Tibial artery (tissue), 4 donors: ENCODE results near the gene ATXN10.
"Not testable (repeated sequence)": the region's sequence is repeated elsewhere in the genome, so short reads cannot be mapped to it uniquely, and the experiment has no call there.

ENCODE experiments used
- DNase-seq, 2 donors: peaks; one replicate each; pipeline ENCODE4 v3.0.0-alpha.2; 2019
- H3K27ac ChIP-seq, 2 donors: fragments of 200-600 bp; sonication (generic) in 1 of 2; 1 replicate in 1 of 2; 2 replicates in 1 of 2; pipeline ENCODE4 v1.5.1; 2018 to 2019; ENCODE audit warnings: mild to moderate bottlenecking in 1 of 2
- H3K27me3 ChIP-seq, 2 donors: fragments of 200-600 bp; sonication (generic) in 1 of 2; one replicate each; pipeline versions ENCODE4 v1.5.1 to v1.6.0; 2016 to 2019
- H3K36me3 ChIP-seq, 3 donors: fragments of 200-600 bp; sonication (generic) in 2 of 3; one replicate each; pipeline ENCODE4 v1.5.1; 2016 to 2019; ENCODE audit warnings: mild to moderate bottlenecking in 2 of 3
- H3K4me1 ChIP-seq, 4 donors: fragments of 200-600 bp; sonication (generic) in 2 of 4; 1 replicate in 3 of 4; 2 replicates in 1 of 4; pipeline ENCODE4 v1.5.1; 2016 to 2019
- H3K4me3 ChIP-seq, 2 donors: fragments of 200-600 bp; sonication (generic) in 1 of 2; 1 replicate in 1 of 2; 2 replicates in 1 of 2; pipeline ENCODE4 v1.5.1; 2018 to 2019; ENCODE audit warnings: mild to moderate bottlenecking in 2 of 2
- H3K9me3 ChIP-seq, 3 donors: fragments of 200-600 bp; sonication (generic) in 1 of 3; one replicate each; pipeline ENCODE4 v1.5.1; 2016 to 2019
- intact Hi-C: fragments of 100-400 bp; cut with DNase I; formaldehyde crosslinking; loops from one replicate; pipeline ENCODE4 v1.15.0; 2023; ENCODE audit warnings: low total_unique reads
- TF ChIP-seq, protein P1 (sequence below), 2 experiments: fragments of 200-600 bp in 1 of 2; fragments of 450-650 bp in 1 of 2; IDR thresholded peaks; one replicate each; pipeline ENCODE4 v1.5.1; 2017 to 2019; ENCODE audit warnings: antibody characterized with exemption in 2 of 2, mild to moderate bottlenecking in 1 of 2, moderate library complexity in 1 of 2

Gene ATXN10

DNA sequence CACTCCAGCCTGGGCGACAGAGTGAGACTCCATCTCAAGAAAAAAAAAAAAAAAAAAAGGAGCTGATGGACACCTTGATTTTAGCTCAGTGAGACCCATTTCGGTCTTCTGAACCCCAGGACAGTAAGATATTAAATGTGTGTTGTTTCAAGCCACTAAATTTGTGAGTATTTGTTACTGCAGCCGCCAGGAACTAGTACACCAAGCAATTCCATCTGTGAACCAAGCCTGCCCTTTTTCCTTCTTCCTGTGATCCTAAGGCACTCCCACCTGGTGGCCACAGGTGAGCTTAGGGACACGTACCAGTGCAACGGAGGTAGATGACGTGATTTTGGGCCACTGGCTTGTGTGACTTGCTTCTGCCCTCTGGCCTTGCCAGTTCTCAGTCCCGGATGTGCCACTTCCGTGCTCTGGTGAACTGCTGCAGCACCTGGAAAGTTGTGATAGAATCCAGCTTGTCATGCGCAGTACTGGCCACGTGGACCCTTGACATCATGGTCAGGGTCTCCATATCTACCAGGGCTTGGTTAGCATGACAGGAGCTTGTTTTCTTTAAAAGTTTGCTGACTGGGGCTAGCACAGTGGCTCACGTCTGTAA lies 19.6 kb upstream of the ATXN10 start:
- Histone ChIP-seq H3K36me3 (no peaks in the 10 kb centered on the region), H3K4me1 (no peaks in the 10 kb centered on the region), H3K27me3 (peaks cover 0 to 36% of the 10 kb centered on the region in 2 donors), H3K9me3 (no peaks in the 10 kb centered on the region), H3K4me3 (no peak overlapping the region), H3K27ac (no peak overlapping the region)
- intact Hi-C loops: no loop called here
- TF ChIP-seq, protein P1, sequence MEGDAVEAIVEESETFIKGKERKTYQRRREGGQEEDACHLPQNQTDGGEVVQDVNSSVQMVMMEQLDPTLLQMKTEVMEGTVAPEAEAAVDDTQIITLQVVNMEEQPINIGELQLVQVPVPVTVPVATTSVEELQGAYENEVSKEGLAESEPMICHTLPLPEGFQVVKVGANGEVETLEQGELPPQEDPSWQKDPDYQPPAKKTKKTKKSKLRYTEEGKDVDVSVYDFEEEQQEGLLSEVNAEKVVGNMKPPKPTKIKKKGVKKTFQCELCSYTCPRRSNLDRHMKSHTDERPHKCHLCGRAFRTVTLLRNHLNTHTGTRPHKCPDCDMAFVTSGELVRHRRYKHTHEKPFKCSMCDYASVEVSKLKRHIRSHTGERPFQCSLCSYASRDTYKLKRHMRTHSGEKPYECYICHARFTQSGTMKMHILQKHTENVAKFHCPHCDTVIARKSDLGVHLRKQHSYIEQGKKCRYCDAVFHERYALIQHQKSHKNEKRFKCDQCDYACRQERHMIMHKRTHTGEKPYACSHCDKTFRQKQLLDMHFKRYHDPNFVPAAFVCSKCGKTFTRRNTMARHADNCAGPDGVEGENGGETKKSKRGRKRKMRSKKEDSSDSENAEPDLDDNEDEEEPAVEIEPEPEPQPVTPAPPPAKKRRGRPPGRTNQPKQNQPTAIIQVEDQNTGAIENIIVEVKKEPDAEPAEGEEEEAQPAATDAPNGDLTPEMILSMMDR (IDR thresholded peaks at IDR 0.05): no peak
- DNase-seq: no peak

GRCh38 chr22:45656577-45656976 lies 15.1 kb upstream of the ATXN10 start:
- Histone ChIP-seq H3K4me3 (no peak overlapping the region), H3K36me3 (no peaks in the 10 kb centered on the region), H3K27ac (no peak overlapping the region), H3K4me1 (no peaks in the 10 kb centered on the region), H3K27me3 (peaks cover 0 to 8% of the 10 kb centered on the region in 2 donors), H3K9me3 (no peaks in the 10 kb centered on the region)
- DNase-seq: no peak
- intact Hi-C loops: no loop called here
- TF ChIP-seq, protein P1 (IDR thresholded peaks at IDR 0.05): no peak

GRCh38 chr22:45657701-45658100 lies 13.9 kb upstream of the ATXN10 start:
- intact Hi-C loops: no loop called here
- DNase-seq: no peak
- Histone ChIP-seq H3K27me3 (no peaks in the 10 kb centered on the region), H3K36me3 (no peaks in the 10 kb centered on the region), H3K4me3 (no peak overlapping the region), H3K9me3 (peaks cover 0 to under 1% (median 0%) of the 10 kb centered on the region in 3 donors), H3K4me1 (no peaks in the 10 kb centered on the region), H3K27ac (no peak overlapping the region)
- TF ChIP-seq, protein P1 (IDR thresholded peaks at IDR 0.05): no peak

DNA sequence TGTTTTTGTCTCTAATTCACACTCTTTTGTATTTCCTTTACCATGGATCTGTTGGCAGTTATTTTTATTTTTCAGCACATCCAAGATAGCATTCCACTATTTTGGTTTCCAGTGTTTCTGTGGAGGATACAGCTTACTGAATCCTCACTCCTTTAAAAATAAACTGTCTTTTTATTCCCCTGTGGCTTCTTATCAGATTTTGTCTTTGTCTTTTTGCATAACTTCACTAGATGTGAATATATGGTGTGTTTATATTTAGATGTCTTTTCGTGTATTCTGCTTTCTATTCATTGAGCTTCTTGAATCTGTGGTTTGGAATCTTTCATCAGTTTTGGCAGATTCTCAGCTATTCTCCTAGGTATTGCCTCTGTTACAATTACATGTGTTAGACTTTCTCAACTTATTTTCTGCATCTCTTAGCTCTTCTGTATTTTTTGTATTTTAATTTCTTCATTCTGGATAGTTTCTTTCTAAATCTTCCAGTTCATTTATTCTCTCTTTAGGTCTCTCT lies 7.4 kb upstream of the ATXN10 start:
- H3K9me3 ChIP-seq: peaks cover 4 to 37% (median 13%) of the 10 kb centered on the region in 3 donors
- H3K4me1 ChIP-seq: no peaks in the 10 kb centered on the region
- TF ChIP-seq, protein P1 (IDR thresholded peaks at IDR 0.05): no peak
- no peaks in the 10 kb centered on the region for H3K36me3 ChIP-seq
- no peak overlapping the region for H3K27ac ChIP-seq
- no peak overlapping the region for H3K4me3 ChIP-seq
- no peak for DNase-seq
- no peaks in the 10 kb centered on the region for H3K27me3 ChIP-seq
- intact Hi-C loops: no loop called here

- Histone ChIP-seq H3K36me3 (no peaks in the 10 kb centered on the region), H3K9me3 (peaks cover 4 to 37% (median 13%) of the 10 kb centered on the region in 3 donors), H3K27ac (no peak overlapping the region), H3K4me3 (no peak overlapping the region), H3K4me1 (peaks cover 0 to 12% (median 6%) of the 10 kb centered on the region in 4 donors), H3K27me3 (no peaks in the 10 kb centered on the region)
- TF ChIP-seq, protein P1 (IDR thresholded peaks at IDR 0.05): no peak
- no peak for DNase-seq
- intact Hi-C loops: no loop called here
Measured at GRCh38 chr22:45667486-45667885, 4.1 kb upstream of the ATXN10 start.

DNA sequence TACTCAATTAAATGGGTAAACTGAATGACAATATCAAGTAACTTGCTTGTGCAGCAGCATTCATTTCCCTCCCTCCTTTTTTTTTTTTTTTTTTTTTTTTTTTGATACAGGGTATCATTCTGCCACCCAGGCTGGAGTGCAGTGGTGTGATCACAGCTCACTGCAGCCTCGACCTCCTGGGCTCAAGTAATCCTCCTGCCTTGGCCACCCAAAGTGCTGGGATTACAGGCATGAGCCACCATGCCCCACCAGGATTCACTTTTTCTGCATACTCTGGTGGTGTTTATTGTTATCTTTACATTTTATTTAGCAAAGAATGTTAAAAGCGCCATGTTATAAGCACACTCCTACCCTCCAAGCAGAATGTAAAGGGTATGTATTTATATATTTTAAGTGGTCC lies 1.3 kb upstream of the ATXN10 start:
- not testable (repeated sequence) for DNase-seq
- H3K9me3 ChIP-seq: peaks cover 0 to 13% (median 0%) of the 10 kb centered on the region in 3 donors

More for the DNA sequence above, 1.3 kb upstream of the ATXN10 start:
- H3K4me3 ChIP-seq, H3K27ac ChIP-seq, H3K36me3 ChIP-seq, intact Hi-C loops, H3K27me3 ChIP-seq: not testable (repeated sequence)
- H3K4me1 ChIP-seq: peaks cover 0 to 39% (median 24%) of the 10 kb centered on the region in 4 donors
